NCI-H1048 (cell line): ENCODE data around the gene CKMT2.

Source experiments
- DNase-seq: peaks from one replicate; lab custom pipeline; 2025; lab: John Stamatoyannopoulos, UW

Gene CKMT2

GRCh38 chr5:81216152-81216551 is 17.0 kb upstream of the CKMT2 start:
- no peak for DNase-seq

GRCh38 chr5:81219389-81219788 is 13.7 kb upstream of the CKMT2 start:
- DNase-seq = no peak

- no peak for DNase-seq
These were observed 10.8 kb upstream of the CKMT2 start for GRCh38 chr5:81222285-81222684.

GRCh38 chr5:81225463-81225862 is 7.7 kb upstream of the CKMT2 start:
- no peak for DNase-seq

GRCh38 chr5:81226286-81226685 is 6.8 kb upstream of the CKMT2 start:
- no peak for DNase-seq

GRCh38 chr5:81226949-81227348 is 6.2 kb upstream of the CKMT2 start:
- DNase-seq = no peak

GRCh38 chr5:81228084-81228483 is 5.0 kb upstream of the CKMT2 start:
- no peak for DNase-seq

- DNase-seq = no peak
These were observed 2.7 kb upstream of the CKMT2 start for GRCh38 chr5:81230416-81230815.

GRCh38 chr5:81232464-81233079 is 550 bp upstream of the CKMT2 start:
- DNase-seq = no peak

GRCh38 chr5:81234299-81234698 is 1.2 kb downstream of the CKMT2 start:
- no peak for DNase-seq

GRCh38 chr5:81234801-81235200 is 1.7 kb downstream of the CKMT2 start:
- no peak for DNase-seq

- DNase-seq = no peak
These were observed 2.4 kb downstream of the CKMT2 start for GRCh38 chr5:81235287-81236072.

- DNase-seq = no peak
These were observed 5.3 kb downstream of the CKMT2 start for GRCh38 chr5:81238460-81238859.

GRCh38 chr5:81239613-81240012 is 6.5 kb downstream of the CKMT2 start:
- DNase-seq = no peak

- no peak for DNase-seq
These were observed 7.9 kb downstream of the CKMT2 start for GRCh38 chr5:81241001-81241400.

GRCh38 chr5:81241961-81242648 is 9.0 kb downstream of the CKMT2 start:
- no peak for DNase-seq

- DNase-seq = no peak
These were observed 9.8 kb downstream of the CKMT2 start for GRCh38 chr5:81242906-81243436.

GRCh38 chr5:81244451-81244850 is 11.3 kb downstream of the CKMT2 start:
- no peak for DNase-seq

- no peak for DNase-seq
These were observed 12.7 kb downstream of the CKMT2 start for GRCh38 chr5:81245871-81246235.

GRCh38 chr5:81246697-81247096 is 13.6 kb downstream of the CKMT2 start:
- no peak for DNase-seq

GRCh38 chr5:81247441-81247972 is 14.4 kb downstream of the CKMT2 start:
- DNase-seq = no peak

- no peak for DNase-seq
These were observed 16.1 kb downstream of the CKMT2 start for GRCh38 chr5:81249240-81249639.

GRCh38 chr5:81250004-81250403 is 16.9 kb downstream of the CKMT2 start:
- no peak for DNase-seq
